WTC11 (cell line): Measurements from ENCODE around the gene BTC. TPM values are rescaled to one million over a fixed set of nuclear protein-coding genes. Genes with fewer than 3 reads are reported as not detected.

Experiments used
- ATAC-seq: fragments of 200-7000 bp; cut with Tn5 transposase; 2 replicates; pipeline ENCODE4 v1.10.0; 2021; ENCODE audit warnings: mild to moderate bottlenecking, moderate library complexity
- CTCF ChIA-PET: fragments of 300-600 bp; sonication (Branson Sonifier 250); formaldehyde crosslinking; loops from one replicate; lab custom pipeline; 2021; ENCODE audit warnings: antibody characterized with exemption; lab: Charles Lee
- POLR2A ChIA-PET: fragments of 350-600 bp; sonication (Branson Sonifier 250); formaldehyde crosslinking; loops from one replicate; lab custom pipeline; 2021; ENCODE audit warnings: antibody characterized with exemption; lab: Charles Lee
- DNase-seq: peaks from one replicate; pipeline ENCODE4 v3.0.0; 2021; ENCODE audit warnings: low spot score
- H3K27ac Mint-ChIP-seq: 2 replicates; pipeline ENCODE4 v1.8.0; 2021; ENCODE audit warnings: mixed read lengths
- H3K27me3 Mint-ChIP-seq: 2 replicates; pipeline ENCODE4 v1.8.0; 2021; ENCODE audit warnings: low read depth, mild to moderate bottlenecking, moderate library complexity, mixed read lengths
- H3K36me3 Mint-ChIP-seq: 2 replicates; pipeline ENCODE4 v1.8.0; 2021; ENCODE audit warnings: mixed read lengths
- H3K4me1 Mint-ChIP-seq: 2 replicates; pipeline ENCODE4 v1.8.0; 2022; ENCODE audit warnings: mixed read lengths
- H3K4me3 Mint-ChIP-seq: 2 replicates; pipeline ENCODE4 v1.8.0; 2021; ENCODE audit warnings: mild to moderate bottlenecking, moderate library complexity, mixed read lengths
- H3K9me3 Mint-ChIP-seq: 2 replicates; pipeline ENCODE4 v1.8.0; 2021; ENCODE audit warnings: mixed read lengths
- ATF1 ChIP-seq: sonication (generic); formaldehyde crosslinking; IDR thresholded peaks from 2 replicates; pipeline ENCODE4 v1.8.1; 2023; ENCODE audit warnings: mild to moderate bottlenecking, moderate library complexity, missing genetic modification reagents
- CBFB ChIP-seq: sonication (generic); formaldehyde crosslinking; IDR thresholded peaks from 2 replicates; pipeline ENCODE4 v1.8.1; 2022; ENCODE audit warnings: mild to moderate bottlenecking, low read depth, missing genetic modification reagents
- CDX4 ChIP-seq: fragments of 250-450 bp; sonication (Bioruptor Pico); IDR thresholded peaks from 2 replicates; pipeline ENCODE4 v1.9.0; 2021; ENCODE audit warnings: moderate library complexity, mild to moderate bottlenecking, inconsistent platforms, borderline replicate concordance
- E2F1 ChIP-seq: sonication (generic); formaldehyde crosslinking; IDR thresholded peaks from 2 replicates; pipeline ENCODE4 v1.8.0; 2022; ENCODE audit warnings: mild to moderate bottlenecking, missing genetic modification reagents
- EMX1 ChIP-seq: fragments of 250-450 bp; sonication (Bioruptor Pico); IDR thresholded peaks from 2 replicates; pipeline ENCODE4 v1.8.0; 2021; ENCODE audit warnings: mild to moderate bottlenecking
- GABPB1 ChIP-seq: sonication (generic); formaldehyde crosslinking; IDR thresholded peaks from 2 replicates; pipeline ENCODE4 v1.8.1; 2023; ENCODE audit warnings: mild to moderate bottlenecking, missing genetic modification reagents
- HMGA2 ChIP-seq: fragments of 250-450 bp; sonication (Bioruptor Pico); IDR thresholded peaks from 2 replicates; pipeline ENCODE4 v1.4.0; 2021; ENCODE audit warnings: mild to moderate bottlenecking, moderate library complexity
- JUN ChIP-seq: sonication (generic); formaldehyde crosslinking; IDR thresholded peaks from 2 replicates; pipeline ENCODE4 v1.8.0; 2023; ENCODE audit warnings: mild to moderate bottlenecking, missing genetic modification reagents
- MXD4 ChIP-seq: fragments of 250-450 bp; sonication (Bioruptor Pico); IDR thresholded peaks from 2 replicates; pipeline ENCODE4 v1.8.0; 2021; ENCODE audit warnings: mild to moderate bottlenecking, moderate library complexity, borderline replicate concordance
- NFYB ChIP-seq: sonication (generic); formaldehyde crosslinking; conservative IDR thresholded peaks from 2 replicates; pipeline ENCODE4 v1.8.0; 2022; ENCODE audit warnings: low read depth, missing genetic modification reagents
- NR3C1 ChIP-seq: sonication (generic); formaldehyde crosslinking; conservative IDR thresholded peaks from 2 replicates; pipeline ENCODE4 v1.8.1; 2023; ENCODE audit warnings: low read depth, mild to moderate bottlenecking, missing genetic modification reagents
- PRRX2 ChIP-seq: fragments of 250-450 bp; sonication (Bioruptor Pico); IDR thresholded peaks from 2 replicates; pipeline ENCODE4 v1.8.0; 2021; ENCODE audit warnings: mild to moderate bottlenecking
- SMAD3 ChIP-seq: sonication (generic); formaldehyde crosslinking; IDR thresholded peaks from 2 replicates; pipeline ENCODE4 v1.8.0; 2022; ENCODE audit warnings: missing genetic modification reagents, mild to moderate bottlenecking, borderline replicate concordance
- SMAD4 ChIP-seq: sonication (generic); formaldehyde crosslinking; IDR thresholded peaks from 2 replicates; pipeline ENCODE4 v1.8.0; 2022; ENCODE audit warnings: mild to moderate bottlenecking, missing genetic modification reagents
- SOX15 ChIP-seq: fragments of 250-450 bp; sonication (Bioruptor Pico); IDR thresholded peaks from 2 replicates; pipeline ENCODE4 v1.9.0; 2021; ENCODE audit warnings: mild to moderate bottlenecking
- SP1 ChIP-seq: sonication (generic); formaldehyde crosslinking; conservative IDR thresholded peaks from 2 replicates; pipeline ENCODE4 v1.8.1; 2022; ENCODE audit warnings: missing genetic modification reagents
- STAT6 ChIP-seq: sonication (generic); formaldehyde crosslinking; conservative IDR thresholded peaks from 2 replicates; pipeline ENCODE4 v1.8.1; 2023; ENCODE audit warnings: mild to moderate bottlenecking, low read depth, missing genetic modification reagents, moderate library complexity
- TP53 ChIP-seq: sonication (generic); formaldehyde crosslinking; IDR thresholded peaks from 2 replicates; pipeline ENCODE4 v1.8.1; 2023; ENCODE audit warnings: mild to moderate bottlenecking, missing genetic modification reagents
- USF1 ChIP-seq: sonication (generic); formaldehyde crosslinking; IDR thresholded peaks from 2 replicates; pipeline ENCODE4 v1.8.0; 2022; ENCODE audit warnings: mild to moderate bottlenecking, missing genetic modification reagents
- ZBTB21 ChIP-seq: sonication (generic); formaldehyde crosslinking; IDR thresholded peaks from 2 replicates; pipeline ENCODE4 v1.8.1; 2023; ENCODE audit warnings: mild to moderate bottlenecking, missing genetic modification reagents, borderline replicate concordance
- ZNF263 ChIP-seq: sonication (generic); formaldehyde crosslinking; IDR thresholded peaks from 2 replicates; pipeline ENCODE4 v1.8.1; 2022; ENCODE audit warnings: low read depth, mild to moderate bottlenecking, moderate library complexity, missing genetic modification reagents
- total RNA-seq: library from RNA; stranded (reverse); gene quantifications from 3 replicates; pipeline ENCODE4 v1.2.3, GENCODE V29; 2021
- TF ChIP-seq, protein P1 (sequence below): fragments of 250-450 bp; sonication (Bioruptor Pico); IDR thresholded peaks from 2 replicates; pipeline ENCODE4 v1.9.0; 2021; ENCODE audit warnings: mild to moderate bottlenecking, borderline replicate concordance
- TF ChIP-seq, protein P2 (sequence below): fragments of 200-600 bp; IDR thresholded peaks from 2 replicates; pipeline ENCODE4 v1.8.0; 2022; ENCODE audit warnings: antibody characterized with exemption
- TF ChIP-seq, protein P3 (sequence below): sonication (generic); formaldehyde crosslinking; IDR thresholded peaks from 2 replicates; pipeline ENCODE4 v1.8.1; 2023; ENCODE audit warnings: mild to moderate bottlenecking, moderate library complexity, missing genetic modification reagents
- TF ChIP-seq, protein P4 (sequence below): sonication (generic); formaldehyde crosslinking; IDR thresholded peaks from 2 replicates; pipeline ENCODE4 v1.8.1; 2022; ENCODE audit warnings: low read depth, mild to moderate bottlenecking, moderate library complexity, missing genetic modification reagents, borderline replicate concordance

BTC gene
- total RNA-seq, 1 experiment from 2014 or later, result 0.07 TPM

DNA sequence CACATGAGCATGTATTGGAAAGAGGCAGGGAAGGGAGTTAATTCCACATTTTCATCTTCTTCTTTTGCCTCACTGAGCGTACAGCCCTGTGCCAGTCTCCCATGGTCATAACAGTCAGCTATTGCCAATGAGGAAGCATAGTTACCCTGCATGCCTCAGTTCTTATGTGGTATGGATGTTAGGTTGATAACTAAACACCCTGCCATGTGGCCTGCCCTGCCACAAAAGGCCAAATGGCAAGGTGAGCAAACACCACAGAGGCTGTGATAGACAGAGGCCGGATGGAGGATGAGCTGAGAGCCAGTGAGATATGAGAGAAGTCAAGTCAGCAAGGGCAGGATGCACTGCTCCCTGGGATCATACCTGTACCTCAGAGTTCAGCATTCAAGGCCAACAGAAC is 59.3 kb downstream of the BTC start:
- H3K36me3 Mint-ChIP-seq, result no peaks in the 10 kb centered on the region

GRCh38 chr4:74733756-74734155 is 60.6 kb downstream of the BTC start:
- H3K36me3 Mint-ChIP-seq, result no peaks in the 10 kb centered on the region
- H3K27ac Mint-ChIP-seq, result no peak overlapping the region
- no peaks in the 10 kb centered on the region for H3K27me3 Mint-ChIP-seq
- no peaks in the 10 kb centered on the region for H3K9me3 Mint-ChIP-seq
- ATAC-seq (no peak), DNase-seq (no peak)
- no peaks in the 10 kb centered on the region for H3K4me1 Mint-ChIP-seq
- H3K4me3 Mint-ChIP-seq, result no peak overlapping the region
- POLR2A ChIA-PET, result no interaction called here
- CTCF ChIA-PET, result no interaction called here
- TF ChIP-seq SP1 (CRISPR knock-in tag) (no peak), ZNF263 (CRISPR knock-in tag) (no peak), NFYB (CRISPR knock-in tag) (no peak), ATF1 (CRISPR knock-in tag) (no peak), EMX1 (no peak), JUN (CRISPR knock-in tag) (no peak), USF1 (CRISPR knock-in tag) (no peak), SOX15 (CRISPR knock-in tag) (no peak), STAT6 (no peak), NR3C1 (no peak), E2F1 (CRISPR knock-in tag) (no peak), CDX4 (CRISPR knock-in tag) (no peak), TP53 (CRISPR knock-in tag) (no peak), CBFB (no peak), ZBTB21 (CRISPR knock-in tag) (no peak)
- TF ChIP-seq, protein P1, sequence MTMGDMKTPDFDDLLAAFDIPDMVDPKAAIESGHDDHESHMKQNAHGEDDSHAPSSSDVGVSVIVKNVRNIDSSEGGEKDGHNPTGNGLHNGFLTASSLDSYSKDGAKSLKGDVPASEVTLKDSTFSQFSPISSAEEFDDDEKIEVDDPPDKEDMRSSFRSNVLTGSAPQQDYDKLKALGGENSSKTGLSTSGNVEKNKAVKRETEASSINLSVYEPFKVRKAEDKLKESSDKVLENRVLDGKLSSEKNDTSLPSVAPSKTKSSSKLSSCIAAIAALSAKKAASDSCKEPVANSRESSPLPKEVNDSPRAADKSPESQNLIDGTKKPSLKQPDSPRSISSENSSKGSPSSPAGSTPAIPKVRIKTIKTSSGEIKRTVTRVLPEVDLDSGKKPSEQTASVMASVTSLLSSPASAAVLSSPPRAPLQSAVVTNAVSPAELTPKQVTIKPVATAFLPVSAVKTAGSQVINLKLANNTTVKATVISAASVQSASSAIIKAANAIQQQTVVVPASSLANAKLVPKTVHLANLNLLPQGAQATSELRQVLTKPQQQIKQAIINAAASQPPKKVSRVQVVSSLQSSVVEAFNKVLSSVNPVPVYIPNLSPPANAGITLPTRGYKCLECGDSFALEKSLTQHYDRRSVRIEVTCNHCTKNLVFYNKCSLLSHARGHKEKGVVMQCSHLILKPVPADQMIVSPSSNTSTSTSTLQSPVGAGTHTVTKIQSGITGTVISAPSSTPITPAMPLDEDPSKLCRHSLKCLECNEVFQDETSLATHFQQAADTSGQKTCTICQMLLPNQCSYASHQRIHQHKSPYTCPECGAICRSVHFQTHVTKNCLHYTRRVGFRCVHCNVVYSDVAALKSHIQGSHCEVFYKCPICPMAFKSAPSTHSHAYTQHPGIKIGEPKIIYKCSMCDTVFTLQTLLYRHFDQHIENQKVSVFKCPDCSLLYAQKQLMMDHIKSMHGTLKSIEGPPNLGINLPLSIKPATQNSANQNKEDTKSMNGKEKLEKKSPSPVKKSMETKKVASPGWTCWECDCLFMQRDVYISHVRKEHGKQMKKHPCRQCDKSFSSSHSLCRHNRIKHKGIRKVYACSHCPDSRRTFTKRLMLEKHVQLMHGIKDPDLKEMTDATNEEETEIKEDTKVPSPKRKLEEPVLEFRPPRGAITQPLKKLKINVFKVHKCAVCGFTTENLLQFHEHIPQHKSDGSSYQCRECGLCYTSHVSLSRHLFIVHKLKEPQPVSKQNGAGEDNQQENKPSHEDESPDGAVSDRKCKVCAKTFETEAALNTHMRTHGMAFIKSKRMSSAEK (CRISPR knock-in tag), result no peak
- TF ChIP-seq, protein P2, sequence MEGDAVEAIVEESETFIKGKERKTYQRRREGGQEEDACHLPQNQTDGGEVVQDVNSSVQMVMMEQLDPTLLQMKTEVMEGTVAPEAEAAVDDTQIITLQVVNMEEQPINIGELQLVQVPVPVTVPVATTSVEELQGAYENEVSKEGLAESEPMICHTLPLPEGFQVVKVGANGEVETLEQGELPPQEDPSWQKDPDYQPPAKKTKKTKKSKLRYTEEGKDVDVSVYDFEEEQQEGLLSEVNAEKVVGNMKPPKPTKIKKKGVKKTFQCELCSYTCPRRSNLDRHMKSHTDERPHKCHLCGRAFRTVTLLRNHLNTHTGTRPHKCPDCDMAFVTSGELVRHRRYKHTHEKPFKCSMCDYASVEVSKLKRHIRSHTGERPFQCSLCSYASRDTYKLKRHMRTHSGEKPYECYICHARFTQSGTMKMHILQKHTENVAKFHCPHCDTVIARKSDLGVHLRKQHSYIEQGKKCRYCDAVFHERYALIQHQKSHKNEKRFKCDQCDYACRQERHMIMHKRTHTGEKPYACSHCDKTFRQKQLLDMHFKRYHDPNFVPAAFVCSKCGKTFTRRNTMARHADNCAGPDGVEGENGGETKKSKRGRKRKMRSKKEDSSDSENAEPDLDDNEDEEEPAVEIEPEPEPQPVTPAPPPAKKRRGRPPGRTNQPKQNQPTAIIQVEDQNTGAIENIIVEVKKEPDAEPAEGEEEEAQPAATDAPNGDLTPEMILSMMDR, result no peak
- TF ChIP-seq, protein P3, sequence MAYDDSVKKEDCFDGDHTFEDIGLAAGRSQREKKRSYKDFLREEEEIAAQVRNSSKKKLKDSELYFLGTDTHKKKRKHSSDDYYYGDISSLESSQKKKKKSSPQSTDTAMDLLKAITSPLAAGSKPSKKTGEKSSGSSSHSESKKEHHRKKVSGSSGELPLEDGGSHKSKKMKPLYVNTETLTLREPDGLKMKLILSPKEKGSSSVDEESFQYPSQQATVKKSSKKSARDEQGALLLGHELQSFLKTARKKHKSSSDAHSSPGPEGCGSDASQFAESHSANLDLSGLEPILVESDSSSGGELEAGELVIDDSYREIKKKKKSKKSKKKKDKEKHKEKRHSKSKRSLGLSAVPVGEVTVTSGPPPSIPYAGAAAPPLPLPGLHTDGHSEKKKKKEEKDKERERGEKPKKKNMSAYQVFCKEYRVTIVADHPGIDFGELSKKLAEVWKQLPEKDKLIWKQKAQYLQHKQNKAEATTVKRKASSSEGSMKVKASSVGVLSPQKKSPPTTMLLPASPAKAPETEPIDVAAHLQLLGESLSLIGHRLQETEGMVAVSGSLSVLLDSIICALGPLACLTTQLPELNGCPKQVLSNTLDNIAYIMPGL (CRISPR knock-in tag), result no peak

More for the DNA sequence above, 59.3 kb downstream of the BTC start:
- no peak for ATAC-seq
- TF ChIP-seq HMGA2 (CRISPR knock-in tag) (no peak), SMAD4 (CRISPR knock-in tag) (no peak), PRRX2 (CRISPR knock-in tag) (no peak), MXD4 (CRISPR knock-in tag) (no peak), SMAD3 (CRISPR knock-in tag) (no peak), GABPB1 (CRISPR knock-in tag) (no peak)
- TF ChIP-seq, protein P4, sequence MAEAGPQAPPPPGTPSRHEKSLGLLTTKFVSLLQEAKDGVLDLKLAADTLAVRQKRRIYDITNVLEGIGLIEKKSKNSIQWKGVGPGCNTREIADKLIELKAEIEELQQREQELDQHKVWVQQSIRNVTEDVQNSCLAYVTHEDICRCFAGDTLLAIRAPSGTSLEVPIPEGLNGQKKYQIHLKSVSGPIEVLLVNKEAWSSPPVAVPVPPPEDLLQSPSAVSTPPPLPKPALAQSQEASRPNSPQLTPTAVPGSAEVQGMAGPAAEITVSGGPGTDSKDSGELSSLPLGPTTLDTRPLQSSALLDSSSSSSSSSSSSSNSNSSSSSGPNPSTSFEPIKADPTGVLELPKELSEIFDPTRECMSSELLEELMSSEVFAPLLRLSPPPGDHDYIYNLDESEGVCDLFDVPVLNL (CRISPR knock-in tag), result no peak
- Mint-ChIP-seq H3K4me1 (no peaks in the 10 kb centered on the region), H3K27ac (no peak overlapping the region), H3K9me3 (no peaks in the 10 kb centered on the region), H3K27me3 (no peaks in the 10 kb centered on the region), H3K4me3 (no peak overlapping the region)
- DNase-seq, result no peak
- CTCF ChIA-PET, result no interaction called here
- POLR2A ChIA-PET, result no interaction called here
